Fibroblast of mammary gland (primary cell): ENCODE results near the gene ROBO3.

Experiments used
- DNase-seq: peaks from one replicate; pipeline ENCODE4 v3.0.0-alpha.2; 2010; ENCODE audit warnings: low read depth
- H3K4me3 ChIP-seq: 2 replicates; pipeline ENCODE4 v1.5.1; 2011; ENCODE audit warnings: low read depth, mild to moderate bottlenecking, low read length, moderate library complexity; ENCODE audit not compliant: control insufficient read depth
- CTCF ChIP-seq: conservative IDR thresholded peaks from 2 replicates; pipeline ENCODE4 v1.5.1; 2011; ENCODE audit warnings: low read depth, low read length, inconsistent platforms; ENCODE audit not compliant: control insufficient read depth, insufficient read depth

The ROBO3 gene

GRCh38 chr11:124884869-124885479 lies 19.7 kb downstream of the ROBO3 start:
- no peak overlapping the region for H3K4me3 ChIP-seq
- no peak for DNase-seq
- no peak for TF ChIP-seq CTCF

- no peak overlapping the region for H3K4me3 ChIP-seq
- TF ChIP-seq CTCF: no peak
- DNase-seq: no peak
Measured at GRCh38 chr11:124886476-124886875, 21.2 kb downstream of the ROBO3 start.

- no peak for DNase-seq
- TF ChIP-seq CTCF: no peak
- no peak overlapping the region for H3K4me3 ChIP-seq
Measured at GRCh38 chr11:124886978-124887666, 21.9 kb downstream of the ROBO3 start.

GRCh38 chr11:124887667-124888013 lies 22.4 kb downstream of the ROBO3 start:
- no peak overlapping the region for H3K4me3 ChIP-seq
- no peak for DNase-seq
- no peak for TF ChIP-seq CTCF

- no peak for DNase-seq
- TF ChIP-seq CTCF: no peak
Measured at GRCh38 chr11:124889191-124890091, 24.2 kb downstream of the ROBO3 start.

GRCh38 chr11:124890151-124890550 lies 24.9 kb downstream of the ROBO3 start:
- no peak for TF ChIP-seq CTCF
- no peak for DNase-seq

More at GRCh38 chr11:124889191-124890091, 24.2 kb downstream of the ROBO3 start:
- no peak overlapping the region for H3K4me3 ChIP-seq

More at GRCh38 chr11:124890151-124890550, 24.9 kb downstream of the ROBO3 start:
- H3K4me3 ChIP-seq: no peak overlapping the region
